HAP-1 (cell line): ENCODE data around the gene LRP5.
A peak's percentile ranks its signal among the peaks of the same experiment; 100 is the strongest.

ENCODE experiments used
- DNase-seq, 2 experiments: peaks; one replicate each; pipeline ENCODE4 v3.0.0-alpha.2; 2016 to 2020; ENCODE audit warnings: low spot score in 2 of 2
- H3K27me3 ChIP-seq: fragments of 250-450 bp; sonication (Bioruptor Pico); 2 replicates; pipeline ENCODE4 v1.5.1; 2020; ENCODE audit warnings: low read depth, mild to moderate bottlenecking, moderate library complexity
- H3K36me3 ChIP-seq: fragments of 250-450 bp; sonication (Bioruptor Pico); replicated peaks from 2 replicates; pipeline ENCODE4 v1.5.1; 2020; ENCODE audit warnings: mild to moderate bottlenecking
- H3K4me1 ChIP-seq: fragments of 250-450 bp; sonication (Bioruptor Pico); 2 replicates; pipeline ENCODE4 v1.5.1; 2020; ENCODE audit warnings: mild to moderate bottlenecking
- H3K4me3 ChIP-seq: fragments of 250-450 bp; sonication (Bioruptor Pico); 2 replicates; pipeline ENCODE4 v1.5.1; 2020; ENCODE audit warnings: mild to moderate bottlenecking, moderate library complexity
- H3K9me3 ChIP-seq: fragments of 250-450 bp; sonication (Bioruptor Pico); 2 replicates; pipeline ENCODE4 v1.5.1; 2020; ENCODE audit warnings: mild to moderate bottlenecking, moderate library complexity
- in situ Hi-C: fragments of 300-500 bp; cut with MboI; formaldehyde crosslinking; loops from 3 replicates; pipeline ENCODE4 v1.14.3; 2020; ENCODE audit warnings: low sequenced_read_pairs, inconsistent platforms, mixed read lengths

Gene LRP5

GRCh38 chr11:68374531-68374930 is 62.1 kb downstream of the LRP5 start:
- H3K9me3 ChIP-seq, result no peaks in the 10 kb centered on the region
- no peaks in the 10 kb centered on the region for H3K4me1 ChIP-seq
- H3K36me3 ChIP-seq, result no peaks in the 10 kb centered on the region
- no peak for DNase-seq
- no peaks in the 10 kb centered on the region for H3K27me3 ChIP-seq
- in situ Hi-C loops, result no loop called here
- H3K4me3 ChIP-seq, result no peak overlapping the region

GRCh38 chr11:68375337-68375736 is 62.9 kb downstream of the LRP5 start:
- in situ Hi-C loops, result no loop called here
- Histone ChIP-seq H3K4me3 (no peak overlapping the region), H3K4me1 (no peaks in the 10 kb centered on the region; the same call in 1 of the 2 replicates), H3K27me3 (no peaks in the 10 kb centered on the region), H3K36me3 (0 out of 2 replicates have a peak, but pooled peaks cover 4% of the 10 kb centered on the region), H3K9me3 (no peaks in the 10 kb centered on the region)
- DNase-seq, result no peak

- Histone ChIP-seq H3K36me3 (0 out of 2 replicates have a peak, but pooled peaks cover 4% of the 10 kb centered on the region), H3K4me1 (no peaks in the 10 kb centered on the region; the same call in 1 of the 2 replicates), H3K27me3 (no peaks in the 10 kb centered on the region), H3K9me3 (no peaks in the 10 kb centered on the region), H3K4me3 (no peak overlapping the region)
- in situ Hi-C loops, result no loop called here
- no peak for DNase-seq
Observed at GRCh38 chr11:68375766-68376165, 63.4 kb downstream of the LRP5 start.

- Histone ChIP-seq H3K36me3 (0 out of 2 replicates have a peak, but pooled peaks cover 4% of the 10 kb centered on the region), H3K4me1 (no peaks in the 10 kb centered on the region; the same call in 1 of the 2 replicates)
- in situ Hi-C loops, result no loop called here
Observed at GRCh38 chr11:68377389-68377795, 65.0 kb downstream of the LRP5 start.

GRCh38 chr11:68379206-68379605 is 66.8 kb downstream of the LRP5 start:
- no peak for DNase-seq
- Histone ChIP-seq H3K27me3 (no peaks in the 10 kb centered on the region), H3K9me3 (no peaks in the 10 kb centered on the region), H3K4me3 (no peak overlapping the region), H3K4me1 (no peaks in the 10 kb centered on the region; the same call in 1 of the 2 replicates), H3K36me3 (0 out of 2 replicates have a peak, but pooled peaks cover 4% of the 10 kb centered on the region)
- in situ Hi-C loops, result no loop called here

More at GRCh38 chr11:68377389-68377795, 65.0 kb downstream of the LRP5 start:
- H3K27me3 ChIP-seq, result no peaks in the 10 kb centered on the region
- no peak overlapping the region for H3K4me3 ChIP-seq
- no peak for DNase-seq
- H3K9me3 ChIP-seq, result no peaks in the 10 kb centered on the region

- in situ Hi-C loops, result no loop called here
- no peaks in the 10 kb centered on the region; the same call in 1 of the 2 replicates for H3K4me1 ChIP-seq
- DNase-seq, result no peak
Observed at GRCh38 chr11:68380786-68381622, 68.6 kb downstream of the LRP5 start.

GRCh38 chr11:68381716-68382115 is 69.3 kb downstream of the LRP5 start:
- Histone ChIP-seq H3K4me1 (no peaks in the 10 kb centered on the region; the same call in 1 of the 2 replicates), H3K4me3 (no peak overlapping the region), H3K9me3 (no peaks in the 10 kb centered on the region), H3K27me3 (no peaks in the 10 kb centered on the region), H3K36me3 (peaks cover 15% of the 10 kb centered on the region; the same call in 1 of the 2 replicates)
- DNase-seq, result no peak
- in situ Hi-C loops, result no loop called here

More at GRCh38 chr11:68380786-68381622, 68.6 kb downstream of the LRP5 start:
- no peak overlapping the region for H3K4me3 ChIP-seq
- H3K27me3 ChIP-seq, result no peaks in the 10 kb centered on the region
- no peaks in the 10 kb centered on the region for H3K9me3 ChIP-seq
- peaks cover 8% of the 10 kb centered on the region; the same call in 1 of the 2 replicates for H3K36me3 ChIP-seq

GRCh38 chr11:68382358-68382998 is 70.1 kb downstream of the LRP5 start:
- H3K4me1 ChIP-seq, result no peaks in the 10 kb centered on the region; the same call in 1 of the 2 replicates
- H3K36me3 ChIP-seq, result peaks cover 20% of the 10 kb centered on the region
- no peaks in the 10 kb centered on the region for H3K27me3 ChIP-seq
- no peak for DNase-seq
- no peaks in the 10 kb centered on the region for H3K9me3 ChIP-seq
- in situ Hi-C loops, result no loop called here
- H3K4me3 ChIP-seq, result no peak overlapping the region

- Histone ChIP-seq H3K27me3 (no peaks in the 10 kb centered on the region), H3K4me1 (no peaks in the 10 kb centered on the region; the same call in 1 of the 2 replicates), H3K9me3 (no peaks in the 10 kb centered on the region), H3K4me3 (no peak overlapping the region), H3K36me3 (peaks cover 20% of the 10 kb centered on the region)
- peak in 1 of 2 experiments; percentile 84 for DNase-seq
- in situ Hi-C loops, result no loop called here
Observed at GRCh38 chr11:68383976-68384501, 71.6 kb downstream of the LRP5 start.

- in situ Hi-C loops, result no loop called here
- Histone ChIP-seq H3K27me3 (no peaks in the 10 kb centered on the region), H3K4me3 (no peak overlapping the region), H3K4me1 (no peaks in the 10 kb centered on the region; the same call in 1 of the 2 replicates), H3K36me3 (peaks cover 25% of the 10 kb centered on the region), H3K9me3 (no peaks in the 10 kb centered on the region)
- DNase-seq, result no peak
Observed at GRCh38 chr11:68384530-68385081, 72.2 kb downstream of the LRP5 start.

- Histone ChIP-seq H3K4me1 (no peaks in the 10 kb centered on the region; the same call in 1 of the 2 replicates), H3K36me3 (peaks cover 26% of the 10 kb centered on the region), H3K4me3 (no peak overlapping the region), H3K27me3 (no peaks in the 10 kb centered on the region), H3K9me3 (no peaks in the 10 kb centered on the region)
- no peak for DNase-seq
- in situ Hi-C loops, result no loop called here
Observed at GRCh38 chr11:68385128-68385527, 72.7 kb downstream of the LRP5 start.

- Histone ChIP-seq H3K36me3 (peaks cover 30% of the 10 kb centered on the region), H3K4me1 (no peaks in the 10 kb centered on the region), H3K27me3 (no peaks in the 10 kb centered on the region), H3K4me3 (no peak overlapping the region), H3K9me3 (no peaks in the 10 kb centered on the region)
- DNase-seq, result no peak
- in situ Hi-C loops, result no loop called here
Observed at GRCh38 chr11:68386331-68386978, 74.1 kb downstream of the LRP5 start.

GRCh38 chr11:68387840-68388239 is 75.4 kb downstream of the LRP5 start:
- H3K9me3 ChIP-seq, result no peaks in the 10 kb centered on the region
- no peaks in the 10 kb centered on the region for H3K27me3 ChIP-seq
- in situ Hi-C loops, result no loop called here
- no peak overlapping the region for H3K4me3 ChIP-seq
- H3K36me3 ChIP-seq, result peaks cover 39% of the 10 kb centered on the region
- no peaks in the 10 kb centered on the region for H3K4me1 ChIP-seq
- DNase-seq, result no peak
